Stomach (tissue), 9 donors: ENCODE data around the gene SUN5. TPM values are rescaled to one million over a fixed set of nuclear protein-coding genes. Genes with fewer than 3 reads are reported as not detected.

Experiments used
- DNase-seq, 2 donors: peaks; one replicate each; pipeline versions ENCODE4 v3.0.0 to v3.0.0-alpha.2; 2013 to 2019
- H3K27ac ChIP-seq, 5 donors: fragments of 200-600 bp in 4 of 5; sonication (generic) in 4 of 5; one replicate each; pipeline ENCODE4 v1.5.1; 2013 to 2019; ENCODE audit warnings: mild to moderate bottlenecking in 1 of 5, moderate library complexity in 1 of 5
- H3K27me3 ChIP-seq, 3 donors: fragments of 200-600 bp; sonication (generic); one replicate each; pipeline ENCODE4 v1.5.1; 2017 to 2019; ENCODE audit warnings: mixed run types in 1 of 3
- H3K36me3 ChIP-seq, 4 donors: fragments of 200-600 bp; sonication (generic); 1 replicate in 3 of 4; 2 replicates in 1 of 4; pipeline ENCODE4 v1.5.1; 2016 to 2019
- H3K4me1 ChIP-seq, 4 donors: fragments of 200-600 bp; sonication (generic); one replicate each; pipeline ENCODE4 v1.5.1; 2016 to 2019
- H3K4me3 ChIP-seq, 4 donors: fragments of 200-600 bp; sonication (generic) in 3 of 4; one replicate each; pipeline ENCODE4 v1.5.1; 2016 to 2019; ENCODE audit warnings: mild to moderate bottlenecking in 1 of 4
- H3K9me3 ChIP-seq, 4 donors: fragments of 200-600 bp; sonication (generic); one replicate each; pipeline ENCODE4 v1.5.1; 2016 to 2019
- EP300 ChIP-seq: sonication (generic); formaldehyde crosslinking; IDR thresholded peaks from one replicate; pipeline ENCODE4 v1.6.1; 2017; ENCODE audit warnings: antibody characterized with exemption
- POLR2A ChIP-seq, 4 donors: fragments of 450-650 bp; IDR thresholded peaks; one replicate each; pipeline ENCODE4 v1.6.1; 2016; ENCODE audit warnings: antibody characterized with exemption in 4 of 4, control low read depth in 2 of 4, mild to moderate bottlenecking in 1 of 4, moderate library complexity in 1 of 4
- POLR2AphosphoS5 ChIP-seq, 3 donors: sonication (generic); formaldehyde crosslinking; IDR thresholded peaks; one replicate each; pipeline ENCODE4 v1.6.1; 2016; ENCODE audit warnings: antibody characterized with exemption in 3 of 3
- whole genome bisulfite sequencing, 5 donors: extraction: QIAGEN DNeasy Blood & Tissue Kit in 3 of 5; methylation state at CpG; one replicate each; pipeline versions ENCODE4 v1.1.5 to v1.1.7; 2013 to 2018; 5-methylcytosine and 5-hydroxymethylcytosine counted together
- intact Hi-C: fragments of 100-400 bp; cut with DNase I; formaldehyde crosslinking; loops from one replicate; pipeline ENCODE4 v1.15.1; 2023; ENCODE audit warnings: low total_unique reads
- polyA plus RNA-seq, 3 donors: library from polyadenylated mRNA; stranded (reverse); fragments of 200-250 nt; gene quantifications; one replicate each; pipeline ENCODE4 v1.2.3, GENCODE V29; 2013
- total RNA-seq, 5 donors: library from RNA; depleted of rRNA; stranded (reverse); fragments of >200 nt; gene quantifications; one replicate each; pipeline versions ENCODE4 v1.1.0 to v1.2.3, GENCODE V29; 2014 to 2016
- TF ChIP-seq, protein P1 (sequence below), 7 experiments: fragments of 450-650 bp in 4 of 7; fragments of 200-600 bp in 3 of 7; sonication (generic) in 3 of 7; IDR thresholded peaks; one replicate each; pipeline ENCODE4 v1.5.1; 2016 to 2019; ENCODE audit warnings: antibody characterized with exemption in 7 of 7, control low read depth in 2 of 7, mild to moderate bottlenecking in 1 of 7
- donor health status: healthy with polysubstance abuse.
- donor health status: Bipolar disorder and iron deficiency.
- donor health status: healthy.

Gene SUN5
- total and polyA plus RNA-seq, 8 donors: not detected

- 84 to 91% (median 86%) methylated on average over 27 to 28 of the region's 28 CpGs for WGBS, 5 donors
- no peak overlapping the region for H3K4me3 ChIP-seq
- TF ChIP-seq, protein P1, sequence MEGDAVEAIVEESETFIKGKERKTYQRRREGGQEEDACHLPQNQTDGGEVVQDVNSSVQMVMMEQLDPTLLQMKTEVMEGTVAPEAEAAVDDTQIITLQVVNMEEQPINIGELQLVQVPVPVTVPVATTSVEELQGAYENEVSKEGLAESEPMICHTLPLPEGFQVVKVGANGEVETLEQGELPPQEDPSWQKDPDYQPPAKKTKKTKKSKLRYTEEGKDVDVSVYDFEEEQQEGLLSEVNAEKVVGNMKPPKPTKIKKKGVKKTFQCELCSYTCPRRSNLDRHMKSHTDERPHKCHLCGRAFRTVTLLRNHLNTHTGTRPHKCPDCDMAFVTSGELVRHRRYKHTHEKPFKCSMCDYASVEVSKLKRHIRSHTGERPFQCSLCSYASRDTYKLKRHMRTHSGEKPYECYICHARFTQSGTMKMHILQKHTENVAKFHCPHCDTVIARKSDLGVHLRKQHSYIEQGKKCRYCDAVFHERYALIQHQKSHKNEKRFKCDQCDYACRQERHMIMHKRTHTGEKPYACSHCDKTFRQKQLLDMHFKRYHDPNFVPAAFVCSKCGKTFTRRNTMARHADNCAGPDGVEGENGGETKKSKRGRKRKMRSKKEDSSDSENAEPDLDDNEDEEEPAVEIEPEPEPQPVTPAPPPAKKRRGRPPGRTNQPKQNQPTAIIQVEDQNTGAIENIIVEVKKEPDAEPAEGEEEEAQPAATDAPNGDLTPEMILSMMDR (IDR thresholded peaks at IDR 0.05): no peak
- no peak for TF ChIP-seq POLR2AphosphoS5 (IDR thresholded peaks at IDR 0.05)
- no peak for TF ChIP-seq POLR2A (IDR thresholded peaks at IDR 0.05)
- no peaks in the 10 kb centered on the region for H3K4me1 ChIP-seq
- intact Hi-C loops: no loop called here
- H3K36me3 ChIP-seq: no peaks in the 10 kb centered on the region
- DNase-seq: no peak
- no peaks in the 10 kb centered on the region for H3K27me3 ChIP-seq
- peaks cover 3 to 23% (median 18%) of the 10 kb centered on the region in 4 donors for H3K9me3 ChIP-seq
- H3K27ac ChIP-seq: no peak overlapping the region
These were observed 43.1 kb downstream of the SUN5 start for GRCh38 chr20:32960849-32961731.

- intact Hi-C loops: no loop called here
- H3K36me3 ChIP-seq: no peaks in the 10 kb centered on the region
- H3K9me3 ChIP-seq: peaks cover 3 to 32% (median 22%) of the 10 kb centered on the region in 4 donors
- H3K27me3 ChIP-seq: no peaks in the 10 kb centered on the region
- TF ChIP-seq, protein P1 (IDR thresholded peaks at IDR 0.05): no peak
- no peak for TF ChIP-seq EP300
- TF ChIP-seq POLR2A (IDR thresholded peaks at IDR 0.05): no peak
- no peak for TF ChIP-seq POLR2AphosphoS5 (IDR thresholded peaks at IDR 0.05)
- H3K4me1 ChIP-seq: no peaks in the 10 kb centered on the region
- no peak overlapping the region for H3K4me3 ChIP-seq
- DNase-seq: no peak
- no peak overlapping the region for H3K27ac ChIP-seq
These were observed 44.1 kb downstream of the SUN5 start for GRCh38 chr20:32960222-32960518.

DNA sequence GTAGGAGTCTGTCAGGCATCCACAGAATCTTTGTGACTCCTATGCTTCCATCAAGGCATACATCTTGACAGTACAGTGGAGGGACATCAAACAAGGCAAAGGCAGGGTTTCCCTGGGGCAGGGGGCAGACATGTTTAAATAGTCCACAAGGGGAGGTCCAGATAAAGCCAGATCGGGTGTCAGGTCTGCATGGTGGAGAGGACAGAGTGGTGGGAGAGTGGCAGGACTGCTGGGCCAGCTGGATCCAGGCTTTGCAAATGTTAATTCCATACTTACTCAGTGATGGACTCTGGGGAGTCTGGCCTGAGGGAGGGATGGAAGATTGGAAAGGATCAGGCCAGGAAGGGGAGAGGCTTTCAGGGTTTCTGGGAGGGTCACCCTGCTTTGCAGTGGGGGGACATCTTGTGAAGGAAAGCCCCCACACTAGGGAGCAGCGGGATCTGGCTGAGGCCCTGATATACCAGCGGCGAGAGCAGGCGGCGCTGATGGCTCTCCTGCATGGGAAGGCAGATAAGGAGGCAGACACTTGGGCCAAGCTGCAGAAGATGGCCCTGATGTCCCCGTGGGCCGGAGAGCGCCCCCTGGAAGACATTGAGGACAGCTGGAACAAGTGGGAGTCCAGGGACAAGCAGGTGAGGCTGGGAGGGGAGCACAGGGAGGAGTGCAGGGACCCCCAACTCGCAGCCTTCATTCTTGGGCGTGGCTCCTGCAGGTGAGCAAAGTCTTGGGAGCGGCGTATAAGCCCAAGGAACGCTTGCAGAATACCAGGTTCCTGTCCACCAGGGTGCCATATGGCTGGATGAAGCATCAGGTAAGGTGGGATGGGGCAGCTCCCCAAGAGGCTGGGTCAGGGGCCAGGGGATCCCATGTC, 44.6 kb downstream of the SUN5 start:
- Histone ChIP-seq H3K36me3 (no peaks in the 10 kb centered on the region), H3K27me3 (no peaks in the 10 kb centered on the region), H3K27ac (no peak overlapping the region), H3K4me3 (no peak overlapping the region), H3K4me1 (no peaks in the 10 kb centered on the region), H3K9me3 (peaks cover 3 to 35% (median 24%) of the 10 kb centered on the region in 4 donors)
- DNase-seq: no peak
- no peak for TF ChIP-seq POLR2AphosphoS5 (IDR thresholded peaks at IDR 0.05)
- TF ChIP-seq, protein P1 (IDR thresholded peaks at IDR 0.05): no peak
- TF ChIP-seq EP300: no peak
- TF ChIP-seq POLR2A (IDR thresholded peaks at IDR 0.05): no peak
- 80 to 91% (median 83%) methylated on average over 14 of the region's 14 CpGs for WGBS, 5 donors
- intact Hi-C loops: no loop called here

DNA sequence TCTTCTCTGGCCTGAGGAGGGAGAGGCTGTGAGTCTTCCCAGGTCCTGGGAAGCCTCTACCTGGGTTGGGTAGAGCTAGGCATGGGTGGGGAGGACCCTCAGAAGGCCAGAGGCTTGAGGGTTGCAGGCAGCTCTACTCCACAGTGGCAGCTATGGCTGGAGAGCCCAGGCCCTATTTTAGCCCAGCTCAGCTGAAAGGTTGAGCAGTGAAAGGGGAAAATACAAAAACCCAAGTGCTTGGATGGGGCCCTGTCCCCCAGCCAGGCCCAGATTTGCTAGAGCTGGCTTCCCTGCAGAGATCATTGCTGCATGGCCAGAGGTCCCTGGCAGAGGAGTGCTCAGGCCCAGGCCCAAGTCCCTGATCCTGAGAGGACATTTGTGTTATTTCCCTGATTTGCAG, 45.7 kb downstream of the SUN5 start:
- no peak for DNase-seq
- H3K27ac ChIP-seq: no peak overlapping the region
- no peaks in the 10 kb centered on the region for H3K36me3 ChIP-seq
- H3K9me3 ChIP-seq: peaks cover 3 to 37% (median 26%) of the 10 kb centered on the region in 4 donors
- H3K4me1 ChIP-seq: no peaks in the 10 kb centered on the region
- TF ChIP-seq POLR2A (IDR thresholded peaks at IDR 0.05) (no peak), POLR2AphosphoS5 (IDR thresholded peaks at IDR 0.05) (no peak), EP300 (no peak)
- TF ChIP-seq, protein P1 (IDR thresholded peaks at IDR 0.05): no peak
- peaks cover 0 to 5% (median 0%) of the 10 kb centered on the region in 3 donors for H3K27me3 ChIP-seq
- no peak overlapping the region for H3K4me3 ChIP-seq
- intact Hi-C loops: no loop called here
